Measurements from ENCODE around the gene AZIN2. TPM values are rescaled to one million over a fixed set of nuclear protein-coding genes. Genes with fewer than 3 reads are reported as not detected.
"Not testable (repeated sequence)": the region's sequence is repeated elsewhere in the genome, so short reads cannot be mapped to it uniquely, and the experiment has no call there.

AZIN2 gene
- total RNA-seq, 2 experiments from 2014 or later = 0.27 to 0.63 TPM

GRCh38 chr1:33045246-33045645, 35.7 kb upstream of the AZIN2 start:
- H3K9me3 ChIP-seq (ENCODE audit: low read length) = no peaks in the 10 kb centered on the region
- no TSS peak for BruUV-seq (replicated peaks)
- intact Hi-C loops (cut with micrococcal nuclease; ENCODE audit: unreplicated experiment) = no loop called here
- no peak for DNase-seq (ENCODE audit: low spot score)
- CTCF ChIA-PET (ENCODE audit: unreplicated experiment) = no interaction called here
- no peak overlapping the region for H3K4me3 ChIP-seq (ENCODE audit: low read depth, low read length, poor library complexity, severe bottlenecking)
- H3K9me2 ChIP-seq (ENCODE audit: insufficient read depth, low read length) = no peaks in the 10 kb centered on the region
- H4K20me1 ChIP-seq (ENCODE audit: insufficient read depth, low read length) = no peaks in the 10 kb centered on the region
- H3K4me1 ChIP-seq (ENCODE audit: insufficient read depth, low read length, poor library complexity, severe bottlenecking) = no peaks in the 10 kb centered on the region
- H3K4me2 ChIP-seq (ENCODE audit: low read length) = no peak overlapping the region
- no peaks in the 10 kb centered on the region for H3K36me3 ChIP-seq (ENCODE audit: insufficient read depth, low read length)
- H3K27ac ChIP-seq (ENCODE audit: low read depth, low read length, poor library complexity, severe bottlenecking) = no peak overlapping the region
- POLR2A ChIA-PET = no interaction called here
- no peaks in the 10 kb centered on the region for H3K79me2 ChIP-seq (ENCODE audit: insufficient read depth, low read depth, low read length)
- no peak overlapping the region for H2AFZ ChIP-seq (ENCODE audit: low read length)
- TF ChIP-seq CTCF (conservative IDR thresholded peaks at IDR 0.05; ENCODE audit: low read length) (no peak), EZH2phosphoT487 (IDR thresholded peaks at IDR 0.05; ENCODE audit: borderline replicate concordance, low read depth, low read length) (no peak)

GRCh38 chr1:33045814-33046213, 35.1 kb upstream of the AZIN2 start:
- Histone ChIP-seq H3K4me3 (ENCODE audit: low read depth, low read length, poor library complexity, severe bottlenecking) (no peak overlapping the region), H3K9me3 (ENCODE audit: low read length) (no peaks in the 10 kb centered on the region), H4K20me1 (ENCODE audit: insufficient read depth, low read length) (no peaks in the 10 kb centered on the region), H3K36me3 (ENCODE audit: insufficient read depth, low read length) (no peaks in the 10 kb centered on the region), H3K4me2 (ENCODE audit: low read length) (no peak overlapping the region), H3K79me2 (ENCODE audit: insufficient read depth, low read depth, low read length) (no peaks in the 10 kb centered on the region), H3K27ac (ENCODE audit: low read depth, low read length, poor library complexity, severe bottlenecking) (no peak overlapping the region), H2AFZ (ENCODE audit: low read length) (no peak overlapping the region), H3K4me1 (ENCODE audit: insufficient read depth, low read length, poor library complexity, severe bottlenecking) (no peaks in the 10 kb centered on the region), H3K9me2 (ENCODE audit: insufficient read depth, low read length) (no peaks in the 10 kb centered on the region)
- intact Hi-C loops (cut with micrococcal nuclease; ENCODE audit: unreplicated experiment) = no loop called here
- TF ChIP-seq CTCF (conservative IDR thresholded peaks at IDR 0.05; ENCODE audit: low read length) (no peak), EZH2phosphoT487 (IDR thresholded peaks at IDR 0.05; ENCODE audit: borderline replicate concordance, low read depth, low read length) (no peak)
- CTCF ChIA-PET (ENCODE audit: unreplicated experiment) = no interaction called here
- no peak for DNase-seq (ENCODE audit: low spot score)
- BruUV-seq (replicated peaks) = no TSS peak
- POLR2A ChIA-PET = interaction anchor here (0.7 kb wide), 1 partner anchor 36 kb away, joined by 3 read pairs; no protein-coding TSS in a partner anchor

GRCh38 chr1:33046234-33046633, 34.7 kb upstream of the AZIN2 start:
- DNase-seq (ENCODE audit: low spot score); H2AFZ ChIP-seq (ENCODE audit: low read length); H3K4me3 ChIP-seq (ENCODE audit: low read depth, low read length, poor library complexity, severe bottlenecking); H3K79me2 ChIP-seq (ENCODE audit: insufficient read depth, low read depth, low read length); intact Hi-C loops (cut with micrococcal nuclease; ENCODE audit: unreplicated experiment); H3K9me2 ChIP-seq (ENCODE audit: insufficient read depth, low read length); CTCF ChIA-PET (ENCODE audit: unreplicated experiment); H3K36me3 ChIP-seq (ENCODE audit: insufficient read depth, low read length); H3K9me3 ChIP-seq (ENCODE audit: low read length); BruUV-seq (replicated peaks); H3K4me1 ChIP-seq (ENCODE audit: insufficient read depth, low read length, poor library complexity, severe bottlenecking); H3K27ac ChIP-seq (ENCODE audit: low read depth, low read length, poor library complexity, severe bottlenecking); H3K4me2 ChIP-seq (ENCODE audit: low read length); H4K20me1 ChIP-seq (ENCODE audit: insufficient read depth, low read length): not testable (repeated sequence)
- POLR2A ChIA-PET = interaction anchor here (0.7 kb wide), 1 partner anchor 36 kb away, joined by 3 read pairs; no protein-coding TSS in a partner anchor
